ENCODE data around the gene HTR1D. TPM values are rescaled to one million over a fixed set of nuclear protein-coding genes. Genes with fewer than 3 reads are reported as not detected.

The HTR1D gene
- total RNA-seq, 4 donors from 2014 or later, result not detected

DNA sequence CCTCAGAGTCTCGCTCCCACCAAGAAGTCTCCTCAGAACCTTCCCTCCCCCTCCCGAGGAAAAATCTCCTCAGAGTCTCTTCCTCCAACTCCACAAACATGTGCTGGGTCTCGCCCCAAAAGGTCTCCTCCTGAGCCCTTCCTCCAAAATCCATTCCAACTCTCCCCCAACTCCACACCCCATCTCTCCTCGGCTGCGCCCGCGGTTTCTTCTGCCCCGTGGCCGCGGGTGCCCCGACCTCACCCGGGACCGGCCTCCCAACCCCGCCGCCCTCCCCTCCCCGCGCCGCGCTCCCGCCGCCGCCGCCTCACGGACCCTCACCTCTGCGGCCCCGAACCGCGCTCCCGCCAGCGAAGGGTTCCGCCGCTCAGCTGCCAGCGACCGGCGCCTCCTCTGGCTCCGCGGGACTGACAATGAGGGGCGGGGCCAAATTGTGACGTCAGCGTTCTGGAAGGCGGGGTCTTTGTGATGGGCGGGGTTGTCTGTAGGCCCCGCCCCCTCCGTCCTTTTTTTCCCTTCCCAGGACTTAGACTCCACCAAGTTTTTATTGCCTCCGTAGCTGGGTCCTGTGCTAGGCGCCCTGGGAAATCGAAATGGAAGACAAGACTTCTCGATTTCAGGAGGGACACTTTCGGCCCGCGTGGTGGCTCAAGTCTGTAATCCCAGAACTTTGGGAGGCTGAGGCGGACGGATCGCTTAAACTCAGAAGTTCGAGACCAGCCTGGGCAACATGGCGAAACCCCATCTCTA, 48.7 kb downstream of the HTR1D start, which contains the start of gene LUZP1:
TSS of gene LUZP1 (minus strand) at position 412 of the 750 bp plus-strand sequence.
- Histone ChIP-seq H3K9me3 (no peaks in the 10 kb centered on the region), H3K4me3 (replicated peaks in 1 of 3) (peak within 1 kb of the TSS; percentile 75 to 98 (median 92)), H3K4me1 (peaks cover 9 to 28% of the 10 kb centered on the region in 2 donors), H3K36me3 (no peaks in the 10 kb centered on the region), H3K27ac (peak within 1 kb of the TSS; percentile 83 to 92 (median 91)), H3K27me3 (no peaks in the 10 kb centered on the region)
- peak; percentile 77 to 86 for DNase-seq
- 13 to 19% methylated on average over 33 to 37 of the region's 56 CpGs for WGBS, 2 donors
- intact Hi-C loops (cut with DNase I), result no loop called here
- TF ChIP-seq, protein P1, sequence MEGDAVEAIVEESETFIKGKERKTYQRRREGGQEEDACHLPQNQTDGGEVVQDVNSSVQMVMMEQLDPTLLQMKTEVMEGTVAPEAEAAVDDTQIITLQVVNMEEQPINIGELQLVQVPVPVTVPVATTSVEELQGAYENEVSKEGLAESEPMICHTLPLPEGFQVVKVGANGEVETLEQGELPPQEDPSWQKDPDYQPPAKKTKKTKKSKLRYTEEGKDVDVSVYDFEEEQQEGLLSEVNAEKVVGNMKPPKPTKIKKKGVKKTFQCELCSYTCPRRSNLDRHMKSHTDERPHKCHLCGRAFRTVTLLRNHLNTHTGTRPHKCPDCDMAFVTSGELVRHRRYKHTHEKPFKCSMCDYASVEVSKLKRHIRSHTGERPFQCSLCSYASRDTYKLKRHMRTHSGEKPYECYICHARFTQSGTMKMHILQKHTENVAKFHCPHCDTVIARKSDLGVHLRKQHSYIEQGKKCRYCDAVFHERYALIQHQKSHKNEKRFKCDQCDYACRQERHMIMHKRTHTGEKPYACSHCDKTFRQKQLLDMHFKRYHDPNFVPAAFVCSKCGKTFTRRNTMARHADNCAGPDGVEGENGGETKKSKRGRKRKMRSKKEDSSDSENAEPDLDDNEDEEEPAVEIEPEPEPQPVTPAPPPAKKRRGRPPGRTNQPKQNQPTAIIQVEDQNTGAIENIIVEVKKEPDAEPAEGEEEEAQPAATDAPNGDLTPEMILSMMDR (IDR thresholded peaks at IDR 0.05), result no peak
- TF ChIP-seq POLR2A (IDR thresholded peaks at IDR 0.05), result peak; percentile 57 to 98

DNA sequence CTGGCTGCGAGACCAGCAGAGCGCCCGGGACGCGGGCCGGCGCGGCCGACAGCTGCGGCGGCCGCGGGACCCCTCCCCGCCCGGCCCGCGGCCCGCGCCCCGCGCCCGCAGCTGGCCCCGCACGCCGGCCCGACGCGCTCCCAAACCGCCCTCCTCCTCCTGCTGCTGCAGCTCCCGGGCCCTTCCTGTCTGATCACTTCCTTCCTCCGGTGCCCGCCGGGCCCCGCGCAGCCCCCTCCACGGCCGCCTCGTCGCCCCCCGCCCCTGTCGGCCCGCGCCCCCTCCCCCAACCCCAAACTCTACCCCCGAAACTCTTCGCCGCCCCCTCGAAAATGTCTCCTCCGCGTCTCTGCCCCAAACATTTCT, 49.2 kb downstream of the HTR1D start:
- WGBS, 2 donors, result 0% methylated on average over 4 to 22 of the region's 49 CpGs
- no peak for TF ChIP-seq POLR2A (IDR thresholded peaks at IDR 0.05)
- TF ChIP-seq, protein P1 (IDR thresholded peaks at IDR 0.05), result no peak
- intact Hi-C loops (cut with DNase I), result no loop called here
- Histone ChIP-seq H3K27ac (peak overlapping the region; percentile 83 to 92 (median 91)), H3K27me3 (no peaks in the 10 kb centered on the region), H3K36me3 (no peaks in the 10 kb centered on the region), H3K9me3 (no peaks in the 10 kb centered on the region), H3K4me3 (replicated peaks in 1 of 3) (peak overlapping the region; percentile 75 to 98 (median 92)), H3K4me1 (peaks cover 11 to 28% of the 10 kb centered on the region in 2 donors)
- peak; percentile 30 to 32 for DNase-seq

DNA sequence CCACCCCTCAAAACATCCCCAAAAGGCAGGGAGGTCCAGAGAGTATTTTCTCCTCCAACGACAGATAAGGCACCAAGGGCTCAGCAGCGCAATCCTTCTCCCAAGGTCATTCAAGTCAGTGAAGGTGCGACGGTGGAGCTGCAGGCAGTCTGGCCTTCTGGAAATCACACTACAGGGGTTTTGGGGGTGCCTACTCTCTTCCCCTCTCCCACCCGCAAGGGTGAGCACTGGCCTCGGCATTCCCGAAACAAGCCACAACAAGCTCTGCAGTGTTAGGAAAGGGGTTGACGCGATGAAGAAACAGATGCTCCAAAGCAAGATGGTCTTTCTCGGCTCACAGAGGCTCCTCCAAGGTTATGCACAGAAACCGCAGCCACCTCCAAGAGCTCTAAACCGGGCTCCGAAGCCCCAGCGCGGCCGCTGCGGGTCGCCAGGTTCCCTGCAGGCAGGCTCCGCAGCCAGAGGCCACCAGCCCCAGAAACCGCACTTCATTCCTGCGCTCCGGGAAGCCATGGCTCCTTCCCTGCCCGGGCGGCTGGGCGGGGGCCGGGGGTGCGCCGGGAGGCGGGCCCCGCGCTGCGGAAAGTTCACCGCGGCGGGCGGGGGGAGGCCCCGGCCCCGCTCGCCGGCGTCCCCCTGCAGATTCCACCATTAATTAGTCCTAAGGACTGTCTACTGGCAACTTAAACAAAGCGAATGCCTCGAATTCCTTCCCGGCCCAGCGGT, 49.8 kb downstream of the HTR1D start:
- H3K4me3 ChIP-seq (replicated peaks in 1 of 3), result peak overlapping the region; percentile 57 to 98 (median 75)
- peak; percentile 52 for DNase-seq
- peaks cover 11 to 28% of the 10 kb centered on the region in 2 donors for H3K4me1 ChIP-seq
- 4% methylated on average over 4 to 18 of the region's 45 CpGs for WGBS, 2 donors
- peak in 1 of 2 donors; percentile 34 for TF ChIP-seq POLR2A (IDR thresholded peaks at IDR 0.05)
- TF ChIP-seq, protein P1 (IDR thresholded peaks at IDR 0.05), result no peak
- no peaks in the 10 kb centered on the region for H3K9me3 ChIP-seq
- peak overlapping the region; percentile 66 to 92 (median 81) for H3K27ac ChIP-seq
- no peaks in the 10 kb centered on the region for H3K27me3 ChIP-seq
- intact Hi-C loops (cut with DNase I), result no loop called here
- no peaks in the 10 kb centered on the region for H3K36me3 ChIP-seq

DNA sequence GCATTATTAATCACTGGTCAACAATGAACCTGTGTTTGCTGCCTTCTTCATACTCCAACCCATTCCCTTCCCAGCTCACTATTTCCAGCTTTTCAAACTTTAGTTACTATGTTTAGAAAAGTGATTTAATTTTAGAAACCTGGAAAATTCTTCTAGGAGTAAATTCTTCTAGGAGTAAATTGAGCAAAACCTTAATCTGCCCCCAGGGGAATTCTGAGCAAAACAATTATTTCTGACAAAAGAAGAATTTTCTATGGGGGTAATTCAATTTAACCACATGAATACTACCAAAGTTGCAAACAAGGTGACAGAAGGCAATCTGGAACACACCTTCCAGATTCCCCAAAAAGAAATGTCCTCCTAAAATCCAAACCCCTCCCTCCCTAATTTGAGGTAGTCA, 50.4 kb downstream of the HTR1D start:
- no peaks in the 10 kb centered on the region for H3K36me3 ChIP-seq
- DNase-seq, result no peak
- H3K4me3 ChIP-seq (replicated peaks in 1 of 3), result peak overlapping the region in 2 of 3 donors; percentile 57 to 98
- peaks cover 11 to 28% of the 10 kb centered on the region in 2 donors for H3K4me1 ChIP-seq
- peak overlapping the region in 2 of 3 donors; percentile 66 to 81 for H3K27ac ChIP-seq
- TF ChIP-seq, protein P1 (IDR thresholded peaks at IDR 0.05), result no peak
- TF ChIP-seq POLR2A (IDR thresholded peaks at IDR 0.05), result no peak
- no peaks in the 10 kb centered on the region for H3K9me3 ChIP-seq
- intact Hi-C loops (cut with DNase I), result no loop called here
- H3K27me3 ChIP-seq, result no peaks in the 10 kb centered on the region

DNA sequence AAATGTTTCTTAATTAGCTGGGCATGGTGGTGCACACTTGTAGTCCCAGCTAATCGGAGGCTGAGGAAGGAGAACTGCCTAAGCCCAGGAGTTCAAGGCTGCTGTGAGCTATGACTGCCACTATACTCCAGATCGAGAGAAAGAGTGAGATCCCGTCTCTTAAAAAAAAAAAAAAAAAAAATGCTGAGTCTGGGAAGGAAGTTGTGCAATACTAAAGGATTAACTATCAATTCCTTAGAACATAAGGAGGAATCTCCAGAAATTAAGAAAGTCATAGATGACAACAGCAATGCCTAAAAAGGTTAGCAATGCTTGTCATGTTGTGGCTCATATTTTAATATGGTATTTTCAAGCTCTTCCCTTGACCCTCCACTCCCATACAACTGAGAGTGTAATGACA, 53.9 kb downstream of the HTR1D start:
- intact Hi-C loops (cut with DNase I), result no loop called here
- Histone ChIP-seq H3K27me3 (no peaks in the 10 kb centered on the region), H3K4me3 (replicated peaks in 1 of 3) (no peak overlapping the region), H3K36me3 (no peaks in the 10 kb centered on the region), H3K9me3 (no peaks in the 10 kb centered on the region), H3K27ac (no peak overlapping the region), H3K4me1 (peaks cover 11 to 23% of the 10 kb centered on the region in 2 donors)
- WGBS, 2 donors, result 64 to 75% methylated on average over 3 of the region's 3 CpGs
- TF ChIP-seq, protein P1 (IDR thresholded peaks at IDR 0.05), result no peak
- no peak for TF ChIP-seq POLR2A (IDR thresholded peaks at IDR 0.05)
- no peak for DNase-seq

Measured in thyroid gland (tissue), 4 donors.